ENCODE measurements around the gene FBXW4.

FBXW4 gene, protein sequence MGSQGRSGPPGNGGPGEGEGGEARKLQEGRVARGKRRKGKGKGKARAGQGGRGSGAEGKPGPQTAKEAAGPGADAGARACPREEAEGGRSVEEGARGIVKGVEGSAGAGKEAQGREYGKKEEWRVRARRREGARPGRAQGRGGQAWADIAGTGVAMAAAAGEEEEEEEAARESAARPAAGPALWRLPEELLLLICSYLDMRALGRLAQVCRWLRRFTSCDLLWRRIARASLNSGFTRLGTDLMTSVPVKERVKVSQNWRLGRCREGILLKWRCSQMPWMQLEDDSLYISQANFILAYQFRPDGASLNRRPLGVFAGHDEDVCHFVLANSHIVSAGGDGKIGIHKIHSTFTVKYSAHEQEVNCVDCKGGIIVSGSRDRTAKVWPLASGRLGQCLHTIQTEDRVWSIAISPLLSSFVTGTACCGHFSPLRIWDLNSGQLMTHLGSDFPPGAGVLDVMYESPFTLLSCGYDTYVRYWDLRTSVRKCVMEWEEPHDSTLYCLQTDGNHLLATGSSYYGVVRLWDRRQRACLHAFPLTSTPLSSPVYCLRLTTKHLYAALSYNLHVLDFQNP

DNA sequence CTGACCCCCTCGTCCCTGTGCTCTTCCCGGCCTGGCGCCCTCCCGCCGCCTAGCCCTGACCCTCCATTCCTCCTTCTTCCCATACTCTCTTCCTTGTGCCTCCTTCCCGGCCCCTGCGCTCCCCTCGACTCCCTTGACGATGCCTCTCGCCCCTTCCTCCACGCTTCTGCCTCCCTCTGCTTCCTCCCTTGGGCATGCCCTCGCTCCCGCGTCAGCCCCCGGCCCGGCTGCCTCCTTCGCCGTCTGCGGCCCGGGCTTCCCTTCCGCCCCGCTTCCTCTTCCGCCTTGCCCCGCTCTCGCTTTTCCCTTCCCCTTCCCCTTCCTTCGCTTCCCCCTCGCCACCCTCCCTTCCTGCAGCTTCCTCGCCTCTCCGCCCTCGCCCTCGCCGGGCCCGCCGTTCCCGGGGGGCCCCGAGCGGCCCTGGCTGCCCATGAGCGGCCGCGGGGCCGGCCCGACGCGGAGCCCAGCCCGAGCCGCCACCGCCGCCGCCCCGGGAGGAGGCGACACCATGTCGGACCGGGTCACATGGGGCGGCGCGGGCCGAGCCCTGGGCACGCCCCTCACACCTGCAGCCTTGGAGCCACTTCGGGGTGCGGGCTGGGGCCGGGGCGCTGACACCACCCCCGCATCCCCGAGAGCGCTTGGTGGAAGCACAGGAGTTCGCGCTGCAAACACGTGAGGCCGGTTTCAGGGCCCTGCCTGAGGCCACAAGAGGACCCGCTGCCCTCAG is at the start of gene FBXW4:
TSS of gene FBXW4 (minus strand) at position 497 of the 730 bp plus-strand sequence. CDS start at position 432, 65 bp downstream.
- peak; percentile 68 for DNase-seq (ENCODE audit: low read depth)

DNA sequence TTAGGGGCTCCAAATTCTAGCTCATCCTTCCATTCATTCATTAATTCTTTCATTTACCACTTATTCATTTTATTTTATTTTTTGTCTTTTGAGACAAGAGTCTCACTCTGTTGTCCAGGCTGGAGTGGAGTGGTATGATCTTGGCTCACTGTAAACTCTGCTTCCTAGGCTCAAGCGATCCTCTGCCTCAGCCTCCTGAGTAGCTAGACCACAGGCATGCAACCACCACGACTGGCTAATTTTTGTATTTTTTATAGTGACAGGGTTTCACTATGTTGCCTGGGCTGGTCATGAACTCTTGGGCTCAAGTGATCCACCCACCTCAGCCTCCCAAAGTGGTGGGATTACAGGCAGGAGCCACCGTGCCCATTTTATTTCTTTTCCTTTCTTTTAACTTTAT is 49.3 kb upstream of the FBXW4 start:
- no peak for DNase-seq (ENCODE audit: low read depth)

DNA sequence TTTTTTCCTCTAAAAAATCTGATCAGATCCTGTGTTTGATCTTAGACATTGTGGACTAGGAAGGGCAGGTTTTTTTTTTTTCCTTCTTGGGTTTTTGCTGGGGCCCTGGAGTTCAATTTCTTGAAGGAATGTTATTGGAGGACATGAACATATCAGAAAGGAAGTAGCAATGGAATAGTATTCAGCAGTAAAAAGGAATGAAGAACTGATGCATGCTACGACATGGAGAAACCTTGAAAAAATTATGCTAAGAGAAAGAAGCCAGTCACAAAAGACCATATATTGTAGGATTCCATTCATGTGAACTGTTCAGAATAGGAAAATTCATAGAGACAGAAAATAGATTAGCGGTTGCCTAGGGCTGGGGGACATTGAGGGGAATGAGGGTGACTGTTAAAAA is 47.0 kb upstream of the FBXW4 start:
- DNase-seq (ENCODE audit: low read depth): no peak

DNA sequence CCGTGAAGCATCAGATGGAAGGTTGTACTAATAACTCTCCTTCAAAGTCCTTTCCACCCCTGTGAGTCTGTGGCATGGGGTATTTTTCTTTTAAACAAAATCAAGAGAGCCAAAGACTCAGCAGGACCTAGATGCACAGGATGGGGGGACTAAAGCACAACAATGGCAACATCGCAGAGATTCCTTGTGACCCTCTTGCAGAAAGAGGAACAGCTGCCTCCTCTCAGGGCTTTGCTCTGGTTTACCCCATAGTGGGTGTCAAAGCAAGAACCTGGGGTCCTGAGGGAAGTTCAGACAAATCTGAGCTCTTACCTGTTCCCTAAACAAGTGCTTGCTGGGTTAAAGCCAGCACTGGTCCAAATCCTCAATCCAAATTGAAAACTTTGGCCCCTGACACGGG is 41.7 kb upstream of the FBXW4 start:
- DNase-seq (ENCODE audit: low read depth): no peak

DNA sequence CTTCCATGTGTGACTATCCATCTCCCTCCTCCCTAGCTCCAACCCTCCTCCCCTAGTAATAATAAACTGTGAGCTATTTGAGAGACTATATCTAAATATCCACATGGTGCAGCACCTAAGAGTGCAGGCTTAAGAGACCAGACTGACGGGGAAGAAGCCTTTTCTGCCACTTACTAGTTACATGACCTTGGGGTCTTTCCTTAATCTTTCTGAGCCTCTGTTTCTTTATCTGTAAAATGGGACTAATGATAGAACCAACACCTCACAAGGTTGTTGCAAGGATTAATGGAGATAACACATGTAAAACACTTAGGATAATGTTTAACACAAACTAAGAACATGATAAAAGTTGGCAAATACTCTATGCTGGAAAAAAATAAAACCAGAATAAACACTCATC is 37.1 kb upstream of the FBXW4 start:
- no peak for DNase-seq (ENCODE audit: low read depth)

DNA sequence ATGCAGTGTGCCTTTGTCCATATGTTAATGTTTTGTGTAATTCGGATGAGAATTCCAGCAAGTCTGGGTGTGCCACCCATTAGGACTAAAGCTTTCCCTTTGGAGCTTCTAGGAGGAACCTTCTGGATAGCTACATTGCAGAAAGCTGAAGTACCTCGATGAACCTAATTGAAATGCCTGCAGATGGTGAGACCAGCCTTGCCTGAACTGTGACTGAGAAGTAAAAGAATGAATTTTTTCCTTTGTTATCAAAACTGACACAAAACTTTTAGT is 31.1 kb upstream of the FBXW4 start:
- no peak for DNase-seq (ENCODE audit: low read depth)

DNA sequence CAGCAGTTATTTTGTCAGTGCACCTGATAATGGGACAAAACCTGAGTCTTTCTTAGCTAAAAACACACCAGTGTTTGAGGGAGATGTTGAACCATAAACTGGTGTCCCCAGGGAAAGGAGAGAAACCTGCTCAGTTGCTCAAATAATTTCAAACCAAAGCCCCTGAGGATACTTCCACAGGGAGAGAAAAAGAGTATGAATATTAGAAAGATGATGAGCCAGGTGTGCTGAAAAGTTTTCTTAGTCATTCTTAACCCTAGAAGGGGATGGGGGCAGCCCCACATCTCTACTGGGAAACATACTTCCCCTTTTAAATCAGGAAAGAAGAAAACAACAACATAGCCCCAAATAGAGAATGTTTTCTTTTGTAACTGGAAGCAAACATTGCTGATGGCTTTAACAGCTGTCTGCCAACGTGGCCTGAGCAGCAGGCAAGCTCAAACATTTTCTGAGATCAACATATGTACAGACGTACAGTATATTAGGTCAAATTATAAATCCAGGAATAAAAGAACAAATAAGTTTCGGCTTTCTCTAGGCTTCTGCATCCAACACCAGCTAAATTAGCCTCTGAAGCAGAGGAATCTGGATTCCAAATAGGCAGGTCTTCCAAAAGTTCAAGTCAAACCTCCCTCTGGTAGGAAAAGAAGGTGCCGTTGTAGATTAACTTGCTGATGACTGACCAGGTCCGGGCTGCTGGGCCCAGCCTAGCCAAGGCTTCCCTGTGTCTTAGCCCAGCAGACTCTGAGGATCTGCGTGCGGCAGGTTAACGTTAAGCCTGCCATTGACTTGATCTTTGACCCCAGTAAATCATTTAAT is 30.5 kb upstream of the FBXW4 start:
- no peak for DNase-seq (ENCODE audit: low read depth)

DNA sequence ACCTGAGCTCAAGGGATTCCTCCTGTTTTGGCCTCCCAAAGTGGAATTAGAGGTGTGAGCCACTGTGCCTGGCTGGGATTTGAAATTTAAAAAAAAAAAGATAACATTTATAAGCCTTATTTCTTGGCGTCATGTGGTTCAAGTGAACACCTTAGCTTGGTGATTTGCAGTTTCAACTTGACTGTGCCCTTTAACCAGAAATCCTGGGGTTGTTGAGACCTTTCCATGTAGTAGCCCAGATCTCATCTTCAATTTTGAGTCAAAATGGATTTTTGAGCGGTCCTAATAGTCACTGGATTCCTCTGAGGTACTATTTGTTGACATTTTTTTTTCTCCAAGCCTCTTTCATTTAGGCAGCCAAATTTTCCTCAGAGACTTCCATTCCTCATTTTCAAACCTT is 29.5 kb upstream of the FBXW4 start:
- DNase-seq (ENCODE audit: low read depth): no peak

DNA sequence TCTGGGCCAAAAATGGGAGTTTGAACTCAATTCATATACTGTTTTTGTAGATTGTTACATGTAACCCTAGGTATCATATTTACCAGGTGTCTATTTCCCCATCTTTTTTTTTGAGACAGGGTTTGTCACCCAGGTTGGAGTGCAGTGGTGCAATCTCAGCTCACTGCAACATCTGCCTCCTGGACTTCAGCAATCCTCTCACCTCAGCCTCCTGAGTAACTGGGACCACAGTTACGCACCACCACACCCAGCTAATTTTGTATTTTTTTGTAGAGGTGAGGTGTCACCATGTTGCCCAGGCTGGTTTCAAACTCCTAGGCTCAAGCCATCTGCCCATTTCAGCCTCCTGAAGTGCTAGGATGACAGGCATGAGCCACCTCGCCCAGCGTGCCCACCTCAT is 28.2 kb upstream of the FBXW4 start:
- DNase-seq (ENCODE audit: low read depth): no peak

DNA sequence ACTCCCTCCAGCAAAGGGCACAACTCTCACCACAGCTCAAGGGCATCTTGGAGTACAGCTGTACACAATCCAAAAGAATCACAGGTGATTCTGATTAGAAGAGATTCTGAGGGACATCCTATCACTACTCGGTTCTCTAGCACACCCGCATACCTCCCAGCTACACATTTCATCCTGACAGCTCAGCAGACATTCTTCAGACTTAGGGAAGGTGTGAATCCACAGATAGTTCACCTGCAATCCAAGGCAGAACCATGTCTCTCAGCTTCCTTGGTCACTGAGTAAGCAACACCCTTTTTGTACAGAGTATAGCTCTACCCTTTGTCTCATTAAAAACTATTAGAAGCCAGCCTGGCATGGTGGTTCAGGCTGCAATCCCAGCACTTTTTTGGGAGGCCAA is 26.8 kb upstream of the FBXW4 start:
- no peak for DNase-seq (ENCODE audit: low read depth)

DNA sequence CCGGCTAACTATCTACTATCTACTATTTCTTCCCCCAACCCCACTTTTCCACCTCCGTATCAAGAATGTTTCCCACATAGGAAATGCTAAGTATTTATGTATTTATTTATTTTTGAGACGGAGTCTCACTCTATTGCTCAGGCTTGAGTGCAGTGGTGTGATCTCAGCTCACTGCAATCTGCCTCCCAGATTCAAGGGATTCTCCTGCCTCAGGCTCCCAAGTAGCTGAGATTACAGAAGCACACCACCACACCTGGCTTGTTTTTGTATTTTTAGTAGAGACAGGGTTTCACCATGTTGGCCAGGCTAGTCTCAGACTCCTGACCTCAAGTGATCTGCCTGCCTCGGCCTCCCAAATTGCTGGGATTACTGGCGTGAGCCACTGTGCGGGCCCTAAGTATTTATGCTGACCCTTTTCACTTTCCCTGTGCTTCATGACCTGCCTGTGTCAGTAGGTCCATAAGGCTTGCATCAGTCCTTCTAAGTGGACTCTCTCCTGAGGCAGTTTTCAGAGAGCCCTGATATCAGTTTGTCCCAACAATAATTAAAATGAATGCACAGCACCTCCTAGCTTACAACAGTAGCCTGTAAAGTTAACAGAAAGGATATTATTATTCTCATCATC is 25.7 kb upstream of the FBXW4 start:
- no peak for DNase-seq (ENCODE audit: low read depth)

DNA sequence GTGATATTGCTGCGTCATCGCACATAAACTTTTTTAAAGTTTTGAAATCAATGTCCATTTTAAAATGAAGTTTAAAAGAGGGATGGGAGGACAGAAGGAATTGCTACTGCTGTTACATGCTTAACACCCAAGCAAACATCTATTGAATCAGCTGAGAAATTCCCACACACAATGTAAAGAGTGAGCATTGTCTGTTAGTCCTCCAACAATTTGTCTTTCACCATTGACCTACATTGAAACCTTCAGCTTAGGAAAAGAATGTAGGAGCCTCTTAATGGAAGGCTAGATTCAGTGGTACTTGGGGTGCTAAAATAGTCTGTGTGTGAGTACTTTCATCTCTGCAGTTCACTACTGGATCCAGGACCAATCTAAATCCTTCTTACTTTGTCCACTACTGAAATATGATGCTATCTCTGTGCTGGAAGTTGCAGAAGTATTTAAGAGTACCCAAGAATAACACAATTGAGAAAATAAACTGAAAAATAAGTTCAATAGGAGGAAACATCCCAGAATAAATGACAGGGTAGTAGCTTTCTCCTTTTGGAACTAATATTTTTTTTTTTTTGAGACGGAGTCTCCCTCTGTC is 23.8 kb upstream of the FBXW4 start:
- DNase-seq (ENCODE audit: low read depth): no peak

DNA sequence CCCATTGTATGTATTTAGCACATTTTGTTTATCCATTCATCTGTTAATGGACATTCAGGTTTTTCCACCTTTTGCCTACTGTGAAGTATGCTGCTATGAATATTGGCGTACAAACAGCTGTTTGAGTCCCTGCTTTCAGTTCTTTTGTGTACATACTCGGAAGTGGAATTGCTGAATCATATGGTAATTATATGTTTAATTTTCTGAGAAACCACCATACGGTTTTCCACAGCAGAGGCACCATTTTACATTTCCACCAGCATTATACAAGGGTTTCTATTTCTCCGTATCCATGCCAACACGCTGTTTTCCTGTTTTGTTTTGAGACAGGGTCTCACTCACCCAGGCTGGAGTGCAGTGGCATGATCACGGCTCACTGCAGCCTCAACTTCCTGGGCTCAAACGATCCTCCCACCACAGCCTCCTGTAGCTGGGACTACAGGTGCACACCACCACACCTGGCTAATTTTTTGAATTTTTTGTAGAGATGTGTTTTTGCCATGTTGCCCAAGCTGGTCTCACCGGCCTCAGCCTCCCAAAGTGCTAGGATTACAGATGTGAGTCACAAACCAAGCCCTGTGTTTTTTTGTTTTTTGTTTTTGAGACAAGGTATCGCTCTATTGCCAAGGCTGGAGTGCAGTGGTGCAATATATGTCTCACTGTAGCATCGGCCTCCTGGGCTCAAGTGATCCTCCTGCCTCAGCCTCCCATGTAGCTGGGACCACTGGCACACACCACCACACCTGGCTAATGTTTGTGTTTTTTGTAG is 22.1 kb upstream of the FBXW4 start:
- no peak for DNase-seq (ENCODE audit: low read depth)

DNA sequence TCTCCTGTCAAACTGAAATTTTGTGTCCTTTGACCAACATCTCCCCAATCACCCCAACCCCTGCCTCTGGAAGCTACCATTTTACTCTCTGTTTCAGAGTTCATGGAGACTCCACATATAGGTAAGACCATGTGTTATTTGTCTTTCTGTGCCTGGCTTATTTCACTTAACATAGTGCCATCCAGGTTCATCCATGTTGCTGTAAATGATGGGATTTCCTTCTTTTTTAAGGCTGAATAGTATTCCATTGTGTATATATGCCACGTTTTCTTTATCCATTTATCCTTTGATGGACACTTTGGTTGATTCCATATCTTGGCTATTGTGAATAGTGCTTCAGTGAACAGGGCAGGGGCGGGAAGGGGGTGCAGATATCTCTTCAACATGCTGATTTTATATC is 18.0 kb upstream of the FBXW4 start:
- no peak for DNase-seq (ENCODE audit: low read depth)

DNA sequence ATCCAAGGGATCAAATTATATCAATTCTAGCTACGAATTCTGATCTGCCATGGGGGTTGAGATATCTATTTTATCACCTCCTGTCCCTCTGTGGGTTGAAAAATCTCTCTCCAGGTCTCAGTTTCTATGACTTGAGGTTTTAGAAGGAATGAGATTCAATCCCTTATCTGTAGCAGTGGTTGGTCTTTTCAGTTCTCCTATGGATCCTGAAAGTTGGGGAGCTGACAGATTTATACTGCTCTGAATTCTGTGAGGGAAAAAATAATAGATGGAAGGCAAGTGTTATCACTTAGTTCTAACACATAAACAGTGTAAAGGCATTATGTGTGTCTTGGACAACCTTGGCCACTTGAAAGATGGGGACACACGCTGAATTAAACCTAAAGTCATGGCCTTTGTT is 15.8 kb upstream of the FBXW4 start:
- DNase-seq (ENCODE audit: low read depth): no peak

DNA sequence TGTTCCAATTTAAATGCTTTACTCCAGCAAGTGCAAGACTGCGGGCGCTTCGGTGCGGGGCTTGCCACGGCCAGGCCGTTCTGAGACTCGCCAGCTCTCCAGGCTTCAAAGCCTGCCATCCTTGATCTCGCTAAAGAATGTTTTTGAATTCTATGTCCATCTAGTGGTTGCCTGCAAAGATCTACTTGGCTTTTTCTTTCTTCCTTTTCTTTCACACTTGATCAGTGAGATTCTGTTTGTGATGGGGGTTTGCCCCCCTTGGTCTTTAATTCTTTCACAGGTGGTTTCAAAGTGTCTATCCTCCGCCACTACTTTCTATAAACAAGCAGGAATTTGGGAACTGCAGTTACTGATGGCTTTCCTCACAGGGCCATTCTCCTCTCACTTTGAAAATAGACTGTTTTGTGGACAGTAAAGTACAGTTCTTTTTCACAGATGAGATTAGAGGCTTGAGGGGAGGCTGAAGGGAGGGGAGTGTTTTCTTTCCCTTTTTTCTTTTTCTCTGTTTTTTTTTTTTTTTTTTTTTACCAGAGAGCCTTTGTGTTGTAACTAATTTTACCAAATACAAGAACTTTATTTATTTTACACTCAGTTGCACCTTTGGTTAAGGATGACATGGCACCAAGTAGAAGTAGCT is 15.2 kb upstream of the FBXW4 start:
- DNase-seq (ENCODE audit: low read depth): no peak

DNA sequence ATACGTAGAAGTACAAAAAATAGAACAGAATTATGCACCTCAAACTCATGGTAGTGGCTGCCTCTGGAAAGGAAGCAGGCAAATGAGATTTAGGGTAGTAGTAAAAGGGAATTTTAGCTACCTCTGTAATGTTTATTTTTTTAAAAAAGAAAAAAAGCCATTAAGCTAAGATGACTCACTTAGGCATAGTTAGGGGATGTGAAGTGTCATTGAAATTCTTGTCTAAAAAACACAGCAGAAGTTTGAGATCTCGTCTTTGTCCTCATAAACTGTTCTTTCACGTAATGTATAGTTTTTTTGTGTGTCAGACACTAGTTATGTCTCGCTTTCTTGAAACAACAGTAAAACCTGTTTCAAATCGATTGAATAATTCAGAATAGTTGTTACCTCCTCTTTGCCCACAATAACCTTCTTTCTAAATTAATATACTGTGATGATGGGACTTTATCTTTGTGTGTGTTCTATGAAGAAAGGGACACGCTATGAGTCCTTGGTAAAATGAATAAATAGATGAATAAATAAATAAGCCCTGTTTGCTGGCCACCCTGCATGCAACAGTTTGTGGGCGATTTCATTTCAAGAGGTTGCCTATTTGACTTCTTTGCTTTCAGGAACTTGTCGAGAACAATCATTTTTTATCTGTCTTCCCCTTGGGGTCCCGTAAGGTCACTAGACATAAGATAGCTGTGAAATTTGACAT is 14.5 kb upstream of the FBXW4 start:
- DNase-seq (ENCODE audit: low read depth): no peak

DNA sequence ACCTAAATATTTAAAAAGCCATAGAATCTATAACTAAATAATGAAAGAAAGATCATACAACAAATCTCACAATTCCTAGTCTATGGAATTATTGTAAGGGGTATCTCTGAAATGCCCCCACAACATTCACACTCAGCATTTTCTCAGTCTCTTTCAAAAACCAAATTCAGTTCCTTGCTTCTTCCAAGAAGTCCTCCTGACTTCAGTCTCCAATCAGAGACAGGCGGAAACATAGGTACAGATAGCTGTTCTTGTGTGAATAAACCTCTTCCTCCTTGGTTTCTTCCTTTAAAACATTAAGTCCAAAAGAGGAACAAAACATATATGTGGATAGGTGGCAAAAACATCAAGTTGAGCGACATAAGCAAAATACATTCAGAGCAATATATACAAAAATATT is 13.9 kb upstream of the FBXW4 start:
- DNase-seq (ENCODE audit: low read depth): no peak

DNA sequence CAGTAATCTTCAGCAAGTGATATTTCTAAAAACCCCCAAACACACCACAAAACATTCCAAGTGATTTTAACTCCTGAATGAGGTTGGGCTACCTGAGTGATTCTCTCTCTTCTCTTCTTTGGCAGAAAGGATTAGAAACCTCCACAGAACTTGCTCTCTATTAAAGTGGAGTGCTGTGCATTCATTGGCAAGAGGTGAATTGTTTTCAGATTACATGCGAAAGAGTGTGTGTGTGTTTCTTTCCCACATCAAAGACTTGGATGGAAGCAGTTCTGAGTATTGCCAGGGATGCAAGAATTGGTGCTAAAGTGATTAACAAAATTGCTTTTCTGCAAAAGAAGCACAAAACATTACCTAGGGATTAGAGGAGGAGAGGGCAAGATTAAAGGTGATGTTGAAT is 13.1 kb upstream of the FBXW4 start:
- DNase-seq (ENCODE audit: low read depth): no peak

DNA sequence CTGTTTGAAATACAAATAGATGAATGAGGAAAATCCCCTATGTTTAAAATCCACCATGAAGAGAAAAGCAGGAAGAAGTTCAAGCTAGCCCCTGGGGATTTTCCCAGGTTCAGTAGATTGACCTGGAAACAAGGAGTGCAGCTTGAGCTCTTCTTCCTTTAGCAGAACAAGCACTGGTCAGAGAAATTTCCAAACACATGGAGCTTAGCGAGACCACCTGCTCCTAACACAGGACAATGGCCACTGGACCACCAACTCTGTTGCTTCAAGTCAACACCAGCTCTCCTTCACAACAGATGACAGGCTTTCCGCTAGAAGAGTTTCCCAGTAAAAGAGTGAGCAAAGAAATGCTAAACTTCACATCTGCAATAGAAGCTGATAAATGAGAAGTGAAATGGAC is 9.4 kb upstream of the FBXW4 start:
- DNase-seq (ENCODE audit: low read depth): no peak
